Measurements from ENCODE around the gene TGM4. TPM values are rescaled to one million over a fixed set of nuclear protein-coding genes. Genes with fewer than 3 reads are reported as not detected.

TGM4 gene
- total RNA-seq, 1 donor from 2014 or later, result not detected

GRCh38 chr3:44963571-44964325 is 89.3 kb downstream of the TGM4 start:
- DNase-seq, result no peak
- no peaks in the 10 kb centered on the region for H3K9me3 ChIP-seq (replicated peaks)
- intact Hi-C loops (cut with micrococcal nuclease), result no loop called here
- H3K4me1 ChIP-seq, result peaks cover 83% of the 10 kb centered on the region
- H3K4me3 ChIP-seq, result no peak overlapping the region
- H3K27ac ChIP-seq (replicated peaks), result no peak overlapping the region
- H3K27me3 ChIP-seq (ENCODE audit: low read depth), result no peaks in the 10 kb centered on the region
- peaks cover 5% of the 10 kb centered on the region for H3K36me3 ChIP-seq
- TF ChIP-seq CTCF (IDR thresholded peaks at IDR 0.05; ENCODE audit: borderline replicate concordance), result no peak

Other genes starting within 250 kb of the TGM4 start
- gene ZNF197, start 249.6 kb upstream of the TGM4 start, total RNA-seq, result 11.6 TPM
- 7.9 TPM for gene ZNF35, start 225.9 kb upstream of the TGM4 start, total RNA-seq
- gene ZNF502, start 161.9 kb upstream of the TGM4 start, total RNA-seq, result 3.4 TPM
- gene ZNF501, start 145.0 kb upstream of the TGM4 start, total RNA-seq, result 5.3 TPM
- 32.4 TPM for gene KIAA1143, start 113.0 kb upstream of the TGM4 start, total RNA-seq
- gene KIF15, start 112.8 kb upstream of the TGM4 start, total RNA-seq, result 0.85 TPM
- 10.8 TPM for gene TMEM42, start 12.7 kb upstream of the TGM4 start, total RNA-seq
- 40.2 TPM for gene ZDHHC3, start 101.6 kb downstream of the TGM4 start, total RNA-seq
- 27.2 TPM for gene EXOSC7, start 101.6 kb downstream of the TGM4 start, total RNA-seq
- 80.8 TPM for gene CLEC3B, start 151.7 kb downstream of the TGM4 start, total RNA-seq

All from left ventricle myocardium inferior (tissue), 1 donor.